ENCODE measurements around the gene PRUNE2.

Gene PRUNE2

GRCh38 chr9:76737154-76737902 is 168.6 kb downstream of the PRUNE2 start:
- no peak for TF ChIP-seq CTCF (conservative IDR thresholded peaks at IDR 0.05)
- H3K27ac ChIP-seq = no peak overlapping the region

- no peak for TF ChIP-seq CTCF (conservative IDR thresholded peaks at IDR 0.05)
- H3K27ac ChIP-seq = no peak overlapping the region
These were observed 171.2 kb downstream of the PRUNE2 start for GRCh38 chr9:76734716-76735115.

- no peak for TF ChIP-seq CTCF (conservative IDR thresholded peaks at IDR 0.05)
- H3K27ac ChIP-seq = no peak overlapping the region
These were observed 172.8 kb downstream of the PRUNE2 start for GRCh38 chr9:76733096-76733495.

- TF ChIP-seq CTCF (conservative IDR thresholded peaks at IDR 0.05) = no peak
These were observed 173.5 kb downstream of the PRUNE2 start for GRCh38 chr9:76732341-76732958.

GRCh38 chr9:76730801-76731200 is 175.1 kb downstream of the PRUNE2 start:
- H3K27ac ChIP-seq = no peak overlapping the region
- no peak for TF ChIP-seq CTCF (conservative IDR thresholded peaks at IDR 0.05)

More at GRCh38 chr9:76732341-76732958, 173.5 kb downstream of the PRUNE2 start:
- no peak overlapping the region for H3K27ac ChIP-seq

DNA sequence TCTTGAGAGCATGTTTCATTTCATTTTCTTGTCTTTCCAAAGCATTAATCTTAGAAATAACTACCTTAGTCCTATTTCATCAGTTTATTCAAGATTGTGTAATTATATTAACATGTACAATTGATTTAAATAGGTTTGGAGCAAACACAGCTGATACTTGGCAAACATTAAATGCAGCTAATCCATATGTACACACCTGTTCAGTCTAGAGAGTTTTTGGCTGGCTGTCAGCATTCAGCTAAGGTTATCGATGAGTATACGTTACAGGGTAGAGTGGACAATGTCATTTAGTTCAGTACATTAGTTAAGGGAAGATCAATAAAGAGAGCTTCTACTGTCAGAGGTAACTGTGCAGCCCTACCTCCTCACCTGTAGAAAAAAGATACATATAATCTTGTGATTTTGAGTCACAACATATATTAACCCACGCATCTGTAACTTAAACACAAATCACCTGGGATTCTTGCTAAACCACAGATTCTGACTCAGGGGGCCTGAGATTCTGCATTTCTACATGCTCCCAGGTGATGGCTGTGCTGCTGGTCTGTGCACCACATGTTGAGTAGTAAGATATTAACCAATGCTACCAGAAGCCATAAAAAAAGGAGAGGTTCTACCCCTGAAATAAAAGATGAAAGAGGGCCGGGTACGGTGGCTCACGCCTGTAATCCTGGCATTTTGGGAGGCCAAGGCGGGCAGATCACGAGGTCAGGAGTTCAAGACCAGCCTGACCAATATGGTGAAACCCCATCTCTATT is 175.8 kb downstream of the PRUNE2 start:
- no peak for TF ChIP-seq CTCF (conservative IDR thresholded peaks at IDR 0.05)
- no peak overlapping the region for H3K27ac ChIP-seq

GRCh38 chr9:76729116-76729515 is 176.8 kb downstream of the PRUNE2 start:
- no peak overlapping the region for H3K27ac ChIP-seq
- no peak for TF ChIP-seq CTCF (conservative IDR thresholded peaks at IDR 0.05)

Measured in VCaP (cell line).